Caco-2 (cell line): Measurements from ENCODE around the gene C11orf86. TPM values are rescaled to one million over a fixed set of nuclear protein-coding genes. Genes with fewer than 3 reads are reported as not detected.

Experiments used
- BruUV-seq: library from RNA; stranded (reverse); fragments of 400-500 nt; replicated peaks from 2 replicates; lab custom pipeline; 2021; lab: Mats Ljungman, UMichigan
- CTCF ChIA-PET: fragments of 300-600 bp; sonication (Branson Sonifier 250); formaldehyde crosslinking; loops from one replicate; lab custom pipeline; 2022; ENCODE audit warnings: antibody characterized with exemption; lab: Charles Lee
- POLR2A ChIA-PET: fragments of 300-600 bp; sonication (Branson Sonifier 250); formaldehyde crosslinking; loops from one replicate; lab custom pipeline; 2022; ENCODE audit warnings: antibody characterized with exemption; lab: Charles Lee
- DNase-seq, 2 experiments: peaks; one replicate each; pipeline versions ENCODE4 v3.0.0 to v3.0.0-alpha.2; 2020 to 2022
- H3K27me3 ChIP-seq: replicated peaks from 2 replicates; pipeline ENCODE4 v1.6.0; 2011; ENCODE audit warnings: low read length; ENCODE audit not compliant: control insufficient read depth, insufficient read depth
- H3K36me3 ChIP-seq: 2 replicates; pipeline ENCODE4 v1.5.1; 2011; ENCODE audit warnings: low read length; ENCODE audit not compliant: control insufficient read depth, insufficient read depth
- H3K4me1 ChIP-seq: fragments of 250-450 bp; sonication (Bioruptor Pico); 2 replicates; pipeline ENCODE4 v1.5.1; 2020; ENCODE audit warnings: mild to moderate bottlenecking
- H3K4me3 ChIP-seq: 2 replicates; pipeline ENCODE4 v1.5.1; 2011; ENCODE audit warnings: low read depth, mild to moderate bottlenecking, control low read depth, low read length
- H3K9me3 ChIP-seq: fragments of 250-450 bp; sonication (Bioruptor Pico); 2 replicates; pipeline ENCODE4 v1.5.1; 2020; ENCODE audit warnings: mild to moderate bottlenecking, moderate library complexity
- H3K27ac Mint-ChIP-seq: one replicate; pipeline ENCODE4 v1.8.0; 2022; ENCODE audit warnings: mixed read lengths; ENCODE audit not compliant: unreplicated experiment
- H3K27me3 Mint-ChIP-seq: one replicate; pipeline ENCODE4 v1.8.0; 2022; ENCODE audit warnings: mixed read lengths; ENCODE audit not compliant: insufficient read depth, unreplicated experiment
- H3K36me3 Mint-ChIP-seq: one replicate; pipeline ENCODE4 v1.8.0; 2022; ENCODE audit warnings: mild to moderate bottlenecking, mixed read lengths; ENCODE audit not compliant: insufficient read depth, unreplicated experiment
- H3K4me1 Mint-ChIP-seq: one replicate; pipeline ENCODE4 v1.8.0; 2022; ENCODE audit warnings: low read depth, mixed read lengths; ENCODE audit not compliant: unreplicated experiment
- H3K4me3 Mint-ChIP-seq: one replicate; pipeline ENCODE4 v1.8.0; 2022; ENCODE audit warnings: mild to moderate bottlenecking, moderate library complexity, mixed read lengths; ENCODE audit not compliant: unreplicated experiment
- H3K9me3 Mint-ChIP-seq: one replicate; pipeline ENCODE4 v1.8.0; 2022; ENCODE audit warnings: mixed read lengths; ENCODE audit not compliant: unreplicated experiment
- CTCF ChIP-seq, 2 experiments: fragments of 200-600 bp in 1 of 2; IDR thresholded peaks; 1 replicate in 1 of 2; 2 replicates in 1 of 2; pipeline versions ENCODE4 v1.5.1 to v1.8.0; 2011 to 2022; ENCODE audit warnings: antibody characterized with exemption in 1 of 2, control low read depth in 1 of 2, inconsistent platforms in 1 of 2, low read depth in 1 of 2, low read length in 1 of 2, mild to moderate bottlenecking in 1 of 2, moderate library complexity in 1 of 2; ENCODE audit not compliant: insufficient read depth in 1 of 2, severe bottlenecking in 1 of 2, unreplicated experiment in 1 of 2
- intact Hi-C: fragments of 100-400 bp; cut with micrococcal nuclease; formaldehyde crosslinking; loops from one replicate; pipeline ENCODE4 v1.10.0; 2022; ENCODE audit not compliant: unreplicated experiment
- total RNA-seq: library from RNA; stranded (reverse); gene quantifications from 2 replicates; pipeline ENCODE4 v1.2.3, GENCODE V29; 2022

Gene C11orf86
- total RNA-seq, 1 experiment from 2014 or later = not detected

GRCh38 chr11:67022961-67023956, 48.2 kb downstream of the C11orf86 start, which contains the start of gene SYT12:
Gene SYT12, plus strand, starts transcription at chr11:67023134. Its CDS starts 7,011 bp downstream, at chr11:67030145.
- H3K9me3 Mint-ChIP-seq = no peaks in the 10 kb centered on the region
- no peaks in the 10 kb centered on the region for H3K36me3 ChIP-seq
- H3K4me3 ChIP-seq = peak within 1 kb of the TSS; percentile 50
- H3K4me1 Mint-ChIP-seq = peaks cover 7% of the 10 kb centered on the region
- peaks cover 14% of the 10 kb centered on the region for H3K4me1 ChIP-seq
- peak within 1 kb of the TSS; percentile 76 for H3K4me3 Mint-ChIP-seq
- H3K9me3 ChIP-seq = no peaks in the 10 kb centered on the region
- POLR2A ChIA-PET = no interaction called here
- H3K27me3 ChIP-seq = peaks cover 14% of the 10 kb centered on the region
- H3K36me3 Mint-ChIP-seq = no peaks in the 10 kb centered on the region
- H3K27ac Mint-ChIP-seq = no peak within 1 kb of the TSS
- BruUV-seq = no TSS peak
- peak in 1 of 2 experiments; percentile 43 for DNase-seq
- intact Hi-C loops = no loop called here
- CTCF ChIA-PET = interaction anchor here (0.6 kb wide), 2 partner anchors 31 to 557 kb away, joined by 3 to 10 read pairs; partner anchors contain the start of gene PELI3
- TF ChIP-seq CTCF (IDR thresholded peaks at IDR 0.05; ENCODE audit: insufficient read depth in 1 of 2, low read depth in 1 of 2, low read length in 1 of 2, severe bottlenecking in 1 of 2, unreplicated experiment in 1 of 2) = no peak
- H3K27me3 Mint-ChIP-seq = peaks cover 12% of the 10 kb centered on the region

GRCh38 chr11:67023957-67024353, 48.9 kb downstream of the C11orf86 start:
- CTCF ChIA-PET = no interaction called here
- no peak for DNase-seq
- no TSS peak for BruUV-seq
- POLR2A ChIA-PET = no interaction called here
- no peak for TF ChIP-seq CTCF (IDR thresholded peaks at IDR 0.05; ENCODE audit: insufficient read depth in 1 of 2, low read depth in 1 of 2, low read length in 1 of 2, severe bottlenecking in 1 of 2, unreplicated experiment in 1 of 2)
- peak overlapping the region; percentile 76 for H3K4me3 Mint-ChIP-seq
- H3K36me3 Mint-ChIP-seq = no peaks in the 10 kb centered on the region
- intact Hi-C loops = no loop called here
- no peaks in the 10 kb centered on the region for H3K9me3 Mint-ChIP-seq
- H3K9me3 ChIP-seq = no peaks in the 10 kb centered on the region
- H3K27ac Mint-ChIP-seq = no peak overlapping the region
- no peaks in the 10 kb centered on the region for H3K36me3 ChIP-seq
- H3K27me3 Mint-ChIP-seq = peaks cover 12% of the 10 kb centered on the region
- peak overlapping the region; percentile 50; the same call in 1 of the 2 replicates for H3K4me3 ChIP-seq
- peaks cover 14% of the 10 kb centered on the region for H3K27me3 ChIP-seq
- H3K4me1 Mint-ChIP-seq = peaks cover 7% of the 10 kb centered on the region
- peaks cover 14% of the 10 kb centered on the region for H3K4me1 ChIP-seq

DNA sequence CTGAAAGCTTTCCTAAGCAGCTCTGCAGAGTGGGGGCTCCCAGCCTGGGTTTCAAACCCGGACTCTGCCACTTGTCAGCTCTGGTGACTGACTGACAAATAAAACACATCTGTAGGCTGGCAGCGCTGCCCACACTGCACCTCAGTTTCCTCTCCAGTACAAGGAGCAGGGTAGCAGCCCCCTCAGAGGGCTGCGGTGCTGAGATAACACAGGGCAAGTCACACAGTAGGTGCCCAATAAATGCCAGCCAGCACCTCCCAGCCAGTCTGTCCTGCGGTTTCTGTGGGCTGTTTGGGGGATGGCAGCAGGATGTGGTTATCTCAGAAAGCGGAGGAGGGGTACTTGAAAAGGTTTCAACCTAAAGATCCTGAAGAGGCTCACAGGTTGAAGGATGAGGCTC, 49.3 kb downstream of the C11orf86 start:
- H3K27ac Mint-ChIP-seq = no peak overlapping the region
- peaks cover 14% of the 10 kb centered on the region for H3K4me1 ChIP-seq
- no peaks in the 10 kb centered on the region for H3K36me3 Mint-ChIP-seq
- H3K4me3 Mint-ChIP-seq = no peak overlapping the region
- no peak for TF ChIP-seq CTCF (IDR thresholded peaks at IDR 0.05; ENCODE audit: insufficient read depth in 1 of 2, low read depth in 1 of 2, low read length in 1 of 2, severe bottlenecking in 1 of 2, unreplicated experiment in 1 of 2)
- H3K9me3 Mint-ChIP-seq = no peaks in the 10 kb centered on the region
- H3K4me3 ChIP-seq = no peak overlapping the region
- peaks cover 7% of the 10 kb centered on the region for H3K4me1 Mint-ChIP-seq
- ChIA-PET CTCF (no interaction called here), POLR2A (no interaction called here)
- H3K36me3 ChIP-seq = no peaks in the 10 kb centered on the region
- H3K27me3 Mint-ChIP-seq = peaks cover 12% of the 10 kb centered on the region
- peaks cover 14% of the 10 kb centered on the region for H3K27me3 ChIP-seq
- no TSS peak for BruUV-seq
- intact Hi-C loops = no loop called here
- no peak for DNase-seq
- H3K9me3 ChIP-seq = no peaks in the 10 kb centered on the region
